ENCODE data around the gene PCDHA12.
"Not testable (repeated sequence)": the region's sequence is repeated elsewhere in the genome, so short reads cannot be mapped to it uniquely, and the experiment has no call there.

The PCDHA12 gene

DNA sequence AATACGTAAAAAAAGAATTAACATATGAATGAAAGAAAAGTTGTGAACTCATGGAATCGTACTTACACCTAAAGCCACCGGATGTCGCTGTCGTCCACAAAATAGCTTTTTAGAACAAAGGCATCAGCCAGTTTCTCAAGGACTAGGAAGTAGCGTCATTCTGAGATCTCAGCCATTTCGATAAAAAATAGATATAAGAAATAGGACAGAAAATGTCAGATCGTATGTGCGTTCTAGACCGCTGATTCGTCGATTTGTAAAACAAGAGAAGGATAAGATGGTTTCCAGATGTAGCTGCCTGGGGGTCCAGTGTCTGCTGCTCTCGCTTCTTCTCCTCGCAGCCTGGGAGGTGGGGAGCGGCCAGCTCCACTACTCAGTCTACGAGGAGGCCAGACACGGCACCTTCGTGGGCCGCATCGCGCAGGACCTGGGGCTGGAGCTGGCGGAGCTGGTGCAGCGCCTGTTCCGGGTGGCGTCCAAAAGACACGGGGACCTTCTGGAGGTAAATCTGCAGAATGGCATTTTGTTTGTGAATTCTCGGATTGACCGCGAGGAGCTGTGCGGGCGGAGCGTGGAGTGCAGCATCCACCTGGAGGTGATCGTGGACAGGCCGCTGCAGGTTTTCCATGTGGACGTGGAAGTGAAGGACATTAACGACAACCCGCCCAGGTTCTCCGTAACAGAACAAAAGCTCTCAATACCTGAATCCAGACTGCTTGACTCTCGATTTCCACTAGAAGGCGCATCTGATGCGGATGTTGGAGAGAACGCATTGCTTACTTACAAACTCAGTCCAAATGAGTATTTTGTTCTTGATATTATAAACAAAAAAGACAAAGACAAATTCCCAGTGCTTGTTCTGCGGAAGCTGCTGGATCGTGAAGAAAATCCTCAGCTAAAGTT, 19.1 kb upstream of the PCDHA12 start, which contains the start of gene PCDHA10:
TSS of gene PCDHA10 (plus strand) at position 126 of the 903 bp plus-strand sequence. CDS start at position 278, 152 bp downstream.
- intact Hi-C loops (cut with DNase I): no loop called here
- DNase-seq: peak in 9 of 42 donors; percentile 20 to 48 (median 38)

DNA sequence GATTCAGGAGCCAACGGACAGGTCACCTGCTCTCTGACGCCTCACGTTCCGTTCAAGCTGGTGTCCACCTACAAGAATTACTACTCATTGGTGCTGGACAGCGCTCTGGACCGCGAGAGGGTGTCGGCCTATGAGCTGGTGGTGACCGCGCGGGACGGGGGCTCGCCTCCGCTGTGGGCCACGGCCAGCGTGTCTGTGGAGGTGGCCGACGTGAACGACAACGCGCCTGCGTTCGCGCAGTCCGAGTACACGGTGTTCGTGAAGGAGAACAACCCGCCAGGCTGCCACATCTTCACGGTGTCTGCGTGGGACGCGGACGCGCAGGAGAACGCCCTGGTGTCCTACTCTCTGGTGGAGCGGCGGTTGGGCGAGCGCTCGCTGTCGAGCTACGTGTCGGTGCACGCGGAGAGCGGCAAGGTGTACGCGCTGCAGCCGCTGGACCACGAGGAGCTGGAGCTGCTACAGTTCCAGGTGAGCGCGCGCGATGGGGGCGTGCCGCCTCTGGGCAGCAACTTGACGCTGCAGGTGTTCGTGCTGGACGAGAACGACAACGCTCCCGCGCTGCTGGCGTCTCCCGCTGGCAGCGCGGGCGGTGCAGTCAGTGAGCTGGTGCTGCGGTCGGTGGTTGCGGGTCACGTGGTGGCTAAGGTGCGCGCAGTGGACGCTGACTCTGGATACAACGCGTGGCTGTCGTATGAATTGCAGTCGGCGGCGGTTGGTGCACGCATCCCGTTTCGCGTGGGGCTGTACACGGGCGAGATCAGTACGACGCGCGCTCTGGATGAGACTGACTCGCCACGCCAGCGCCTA, 17.7 kb upstream of the PCDHA12 start:
- intact Hi-C loops (cut with DNase I): no loop called here
- DNase-seq: no peak

DNA sequence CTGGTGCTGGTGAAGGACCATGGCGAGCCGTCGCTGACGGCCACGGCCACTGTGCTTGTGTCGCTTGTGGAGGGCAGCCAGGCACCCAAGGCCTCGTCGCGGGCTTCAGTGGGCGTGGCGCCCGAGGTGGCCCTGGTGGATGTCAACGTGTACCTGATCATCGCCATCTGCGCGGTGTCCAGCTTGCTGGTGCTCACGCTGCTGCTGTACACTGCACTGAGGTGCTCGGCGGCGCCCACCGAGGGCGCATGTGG, 17.2 kb upstream of the PCDHA12 start:
- intact Hi-C loops (cut with DNase I): no loop called here
- no peak for DNase-seq

DNA sequence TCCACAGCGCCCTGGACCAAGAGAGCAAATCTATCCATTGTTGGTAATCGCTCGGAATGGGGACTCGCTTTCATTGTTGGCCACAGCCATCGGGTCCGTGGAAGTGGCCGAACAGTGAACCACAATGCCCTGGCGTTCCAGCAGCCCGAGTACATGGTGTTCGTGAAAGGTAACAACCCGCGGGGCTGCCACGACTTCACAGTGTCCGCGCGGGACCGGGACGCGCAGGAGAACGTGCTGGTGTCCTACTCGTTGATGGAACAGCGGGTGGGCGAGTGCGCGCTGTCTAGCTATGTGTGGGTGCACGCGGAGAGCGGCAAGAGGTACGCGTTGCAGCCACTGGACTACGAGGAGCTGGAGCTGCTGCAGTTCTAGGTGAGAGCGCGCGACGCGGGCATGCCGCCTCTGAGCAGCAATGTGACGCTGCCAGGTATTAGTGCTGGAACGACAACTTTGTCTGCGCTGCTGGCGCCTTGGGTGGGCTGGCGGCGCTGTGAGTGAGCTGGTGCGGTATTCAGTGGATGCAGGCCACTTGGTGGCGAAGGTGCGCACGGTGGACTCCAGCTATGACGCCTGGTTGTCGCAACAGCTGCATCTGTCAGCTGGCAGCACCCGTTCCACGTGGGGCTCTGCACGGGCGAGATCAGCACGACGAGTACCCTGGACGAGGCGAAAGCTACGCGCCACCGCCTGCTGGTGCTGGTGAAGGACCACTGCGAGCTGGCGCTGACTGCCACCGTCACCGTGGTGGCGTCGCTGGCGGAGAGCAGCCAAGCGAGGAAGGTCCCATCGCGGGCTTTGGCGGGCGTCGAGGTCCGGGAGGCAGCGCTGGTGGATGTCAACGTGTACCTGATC, 12.4 kb upstream of the PCDHA12 start:
- DNase-seq: no peak

DNA sequence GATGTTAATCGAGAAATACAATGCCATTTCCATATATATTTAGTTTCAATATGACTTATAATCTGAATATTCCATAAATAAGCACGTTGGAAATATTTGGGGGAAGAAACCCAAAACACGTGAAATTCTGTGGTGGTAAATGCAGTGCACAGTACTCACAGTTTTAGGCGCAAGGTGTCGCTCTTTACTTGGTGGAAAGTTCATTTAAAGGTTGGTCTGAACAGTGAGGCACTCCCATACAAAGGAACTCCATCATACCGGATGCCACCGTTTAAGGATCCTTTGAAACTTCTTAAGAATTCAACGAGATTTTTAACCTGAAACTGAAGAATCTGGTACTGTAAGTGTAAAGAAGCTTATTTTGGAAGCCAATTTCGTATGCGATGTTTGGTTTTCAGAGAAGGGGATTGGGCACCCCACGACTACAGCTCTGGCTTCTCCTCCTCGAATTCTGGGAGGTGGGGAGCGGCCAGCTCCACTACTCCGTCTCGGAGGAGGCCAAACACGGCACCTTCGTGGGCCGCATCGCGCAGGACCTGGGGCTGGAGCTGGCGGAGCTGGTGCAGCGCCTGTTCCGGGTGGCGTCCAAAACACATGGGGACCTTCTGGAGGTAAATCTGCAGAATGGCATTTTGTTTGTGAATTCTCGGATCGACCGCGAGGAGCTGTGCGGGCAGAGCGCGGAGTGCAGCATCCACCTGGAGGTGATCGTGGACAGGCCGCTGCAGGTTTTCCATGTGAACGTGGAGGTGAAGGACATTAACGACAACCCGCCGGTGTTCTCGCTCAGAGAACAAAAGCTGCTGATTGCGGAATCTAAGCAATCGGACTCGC, 6.2 kb upstream of the PCDHA12 start, which contains the start of gene PCDHA11:
TSS of gene PCDHA11 (plus strand) at position 237 of the 834 bp plus-strand sequence. CDS start at position 384, 147 bp downstream.
- DNase-seq: peak in 20 of 42 donors; percentile 16 to 65 (median 36)
- intact Hi-C loops (cut with DNase I): loop anchor here (5.0 kb wide), 1 partner anchor 173 kb away; no protein-coding TSS in a partner anchor

More for the DNA sequence above, 12.4 kb upstream of the PCDHA12 start:
- intact Hi-C loops (cut with DNase I): no loop called here

DNA sequence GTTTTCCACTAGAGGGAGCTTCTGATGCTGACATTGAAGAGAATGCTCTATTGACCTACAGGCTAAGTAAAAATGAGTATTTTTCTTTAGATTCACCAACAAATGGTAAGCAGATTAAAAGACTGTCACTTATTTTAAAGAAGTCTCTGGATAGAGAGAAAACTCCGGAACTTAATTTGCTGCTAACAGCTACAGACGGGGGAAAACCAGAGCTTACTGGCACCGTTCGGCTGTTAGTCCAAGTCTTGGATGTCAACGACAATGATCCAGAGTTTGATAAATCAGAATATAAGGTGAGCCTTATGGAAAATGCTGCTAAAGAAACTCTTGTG, 5.6 kb upstream of the PCDHA12 start:
- DNase-seq: no peak
- intact Hi-C loops (cut with DNase I): loop anchor here (5.0 kb wide), 1 partner anchor 173 kb away; no protein-coding TSS in a partner anchor

DNA sequence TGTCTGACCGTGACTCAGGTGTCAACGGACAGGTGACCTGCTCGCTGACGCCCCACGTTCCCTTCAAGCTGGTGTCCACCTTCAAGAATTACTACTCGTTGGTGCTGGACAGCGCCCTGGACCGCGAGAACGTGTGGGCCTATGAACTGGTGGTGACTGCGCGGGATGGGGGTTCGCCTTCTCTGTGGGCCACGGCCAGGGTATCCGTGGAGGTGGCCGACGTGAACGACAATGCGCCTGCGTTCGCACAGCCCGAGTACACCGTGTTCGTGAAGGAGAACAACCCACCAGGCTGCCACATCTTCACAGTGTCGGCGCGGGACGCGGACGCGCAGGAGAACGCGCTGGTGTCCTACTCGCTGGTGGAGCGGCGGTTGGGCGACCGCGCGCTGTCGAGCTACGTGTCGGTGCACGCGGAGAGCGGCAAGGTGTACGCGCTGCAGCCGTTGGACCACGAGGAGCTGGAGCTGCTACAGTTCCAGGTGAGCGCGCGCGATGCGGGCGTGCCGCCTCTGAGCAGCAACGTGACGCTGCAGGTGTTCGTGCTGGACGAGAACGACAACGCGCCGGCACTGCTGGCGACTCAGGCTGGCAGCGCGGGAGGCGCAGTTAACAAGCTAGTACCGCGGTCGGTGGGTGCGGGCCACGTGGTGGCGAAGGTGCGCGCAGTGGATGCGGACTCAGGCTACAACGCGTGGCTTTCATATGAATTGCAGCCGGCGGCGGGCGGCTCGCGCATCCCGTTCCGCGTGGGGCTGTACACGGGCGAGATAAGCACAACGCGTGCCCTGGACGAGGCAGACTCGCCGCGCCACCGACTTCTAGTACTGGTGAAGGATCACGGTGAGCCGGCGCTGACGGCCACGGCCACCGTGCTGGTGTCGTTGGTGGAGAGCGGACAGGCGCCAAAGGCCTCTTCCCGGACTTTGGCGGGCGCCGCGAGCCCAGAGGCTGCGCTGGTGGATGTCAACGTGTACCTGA, 4.6 kb upstream of the PCDHA12 start:
- intact Hi-C loops (cut with DNase I): no loop called here
- DNase-seq: no peak

DNA sequence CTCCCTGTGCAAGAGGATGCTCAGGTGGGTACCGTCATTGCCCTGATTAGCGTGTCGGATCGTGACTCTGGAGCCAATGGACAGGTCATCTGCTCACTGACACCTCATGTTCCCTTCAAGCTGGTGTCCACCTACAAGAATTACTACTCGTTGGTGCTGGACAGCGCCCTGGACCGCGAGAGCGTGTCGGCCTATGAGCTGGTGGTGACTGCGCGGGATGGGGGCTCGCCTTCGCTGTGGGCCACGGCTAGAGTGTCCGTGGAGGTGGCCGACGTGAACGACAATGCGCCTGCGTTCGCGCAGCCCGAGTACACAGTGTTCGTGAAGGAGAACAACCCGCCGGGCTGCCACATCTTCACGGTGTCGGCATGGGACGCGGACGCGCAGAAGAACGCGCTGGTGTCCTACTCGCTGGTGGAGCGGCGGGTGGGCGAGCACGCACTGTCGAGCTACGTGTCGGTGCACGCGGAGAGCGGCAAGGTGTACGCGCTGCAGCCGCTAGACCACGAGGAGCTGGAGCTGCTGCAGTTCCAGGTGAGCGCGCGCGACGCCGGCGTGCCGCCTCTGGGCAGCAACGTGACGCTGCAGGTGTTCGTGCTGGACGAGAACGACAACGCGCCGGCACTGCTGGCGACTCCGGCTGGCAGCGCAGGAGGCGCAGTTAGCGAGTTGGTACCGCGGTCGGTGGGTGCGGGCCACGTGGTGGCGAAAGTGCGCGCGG, 1.6 kb downstream of the PCDHA12 start:
- DNase-seq; intact Hi-C loops (cut with DNase I): not testable (repeated sequence)

DNA sequence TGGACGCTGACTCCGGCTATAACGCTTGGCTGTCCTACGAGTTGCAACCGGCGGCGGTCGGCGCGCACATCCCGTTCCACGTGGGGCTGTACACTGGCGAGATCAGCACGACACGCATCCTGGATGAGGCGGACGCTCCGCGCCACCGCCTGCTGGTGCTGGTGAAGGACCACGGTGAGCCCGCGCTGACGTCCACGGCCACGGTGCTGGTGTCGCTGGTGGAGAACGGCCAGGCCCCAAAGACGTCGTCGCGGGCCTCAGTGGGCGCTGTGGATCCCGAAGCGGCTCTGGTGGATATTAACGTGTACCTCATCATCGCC, 2.1 kb downstream of the PCDHA12 start:
- intact Hi-C loops (cut with DNase I): no loop called here
- no peak for DNase-seq

DNA sequence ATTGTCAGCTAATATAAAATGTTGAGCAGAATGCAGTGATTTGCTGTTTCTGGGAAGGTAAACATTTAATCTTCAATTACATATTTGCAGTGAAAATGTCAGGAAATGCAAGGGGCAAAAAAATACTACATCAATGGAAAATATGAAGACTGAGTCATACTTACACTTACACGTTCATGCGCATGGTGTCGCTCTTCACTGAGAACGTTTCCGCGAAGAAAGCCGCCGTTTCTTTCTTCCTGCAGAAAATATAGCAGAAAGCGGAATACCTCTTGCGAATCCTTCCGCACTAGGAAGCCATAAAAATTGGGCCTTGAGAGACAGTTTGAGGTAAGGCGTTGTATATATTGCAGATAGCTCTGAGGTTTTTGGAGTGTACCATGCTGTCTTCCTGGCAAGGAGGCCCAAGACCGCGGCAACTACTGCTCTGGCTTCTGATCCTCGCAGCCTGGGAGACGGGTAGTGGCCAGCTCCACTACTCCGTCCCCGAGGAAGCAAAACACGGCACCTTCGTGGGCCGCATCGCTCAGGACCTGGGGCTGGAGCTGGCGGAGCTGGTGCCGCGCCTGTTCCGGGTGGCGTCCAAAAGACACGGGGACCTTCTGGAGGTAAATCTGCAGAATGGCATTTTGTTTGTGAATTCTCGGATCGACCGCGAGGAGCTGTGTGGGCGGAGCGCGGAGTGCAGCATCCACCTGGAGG, 6.9 kb downstream of the PCDHA12 start, which contains the start of gene PCDHA13:
TSS of gene PCDHA13 (plus strand) at position 236 of the 702 bp plus-strand sequence. CDS start at position 381, 145 bp downstream.
- peak in 6 of 42 donors; percentile 29 to 70 (median 44) for DNase-seq
- intact Hi-C loops (cut with DNase I): loop anchor here (5.0 kb wide), 1 partner anchor 160 kb away; no protein-coding TSS in a partner anchor

DNA sequence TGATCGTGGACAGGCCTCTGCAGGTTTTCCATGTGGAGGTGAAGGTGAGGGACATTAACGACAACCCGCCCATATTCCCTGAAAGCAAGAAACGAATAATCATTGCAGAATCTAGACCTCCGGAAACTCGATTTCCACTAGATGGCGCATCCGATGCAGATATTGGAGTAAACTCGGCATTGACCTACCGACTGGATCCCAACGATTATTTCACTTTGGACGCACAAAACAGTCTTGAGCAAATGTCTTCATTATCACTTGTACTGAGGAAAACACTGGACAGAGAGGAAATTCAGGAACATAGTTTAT, 7.4 kb downstream of the PCDHA12 start:
- intact Hi-C loops (cut with DNase I): loop anchor here (5.0 kb wide), 1 partner anchor 160 kb away; no protein-coding TSS in a partner anchor
- DNase-seq: peak in 16 of 42 donors; percentile 4 to 79 (median 31)

DNA sequence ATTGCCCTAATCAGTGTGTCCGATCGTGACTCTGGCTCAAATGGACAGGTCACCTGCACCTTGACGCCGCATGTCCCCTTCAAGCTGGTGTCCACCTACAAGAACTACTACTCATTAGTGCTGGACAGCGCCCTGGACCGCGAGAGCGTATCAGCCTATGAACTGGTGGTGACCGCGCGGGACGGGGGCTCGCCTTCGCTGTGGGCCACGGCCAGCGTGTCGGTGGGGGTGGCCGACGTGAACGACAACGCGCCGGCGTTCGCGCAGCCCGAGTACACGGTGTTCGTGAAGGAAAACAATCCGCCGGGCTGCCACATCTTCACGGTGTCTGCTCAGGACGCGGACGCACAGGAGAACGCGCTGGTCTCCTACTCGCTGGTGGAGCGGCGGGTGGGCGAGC, 8.3 kb downstream of the PCDHA12 start:
- intact Hi-C loops (cut with DNase I): loop anchor here (5.0 kb wide), 1 partner anchor 159 kb away; no protein-coding TSS in a partner anchor
- DNase-seq: no peak

DNA sequence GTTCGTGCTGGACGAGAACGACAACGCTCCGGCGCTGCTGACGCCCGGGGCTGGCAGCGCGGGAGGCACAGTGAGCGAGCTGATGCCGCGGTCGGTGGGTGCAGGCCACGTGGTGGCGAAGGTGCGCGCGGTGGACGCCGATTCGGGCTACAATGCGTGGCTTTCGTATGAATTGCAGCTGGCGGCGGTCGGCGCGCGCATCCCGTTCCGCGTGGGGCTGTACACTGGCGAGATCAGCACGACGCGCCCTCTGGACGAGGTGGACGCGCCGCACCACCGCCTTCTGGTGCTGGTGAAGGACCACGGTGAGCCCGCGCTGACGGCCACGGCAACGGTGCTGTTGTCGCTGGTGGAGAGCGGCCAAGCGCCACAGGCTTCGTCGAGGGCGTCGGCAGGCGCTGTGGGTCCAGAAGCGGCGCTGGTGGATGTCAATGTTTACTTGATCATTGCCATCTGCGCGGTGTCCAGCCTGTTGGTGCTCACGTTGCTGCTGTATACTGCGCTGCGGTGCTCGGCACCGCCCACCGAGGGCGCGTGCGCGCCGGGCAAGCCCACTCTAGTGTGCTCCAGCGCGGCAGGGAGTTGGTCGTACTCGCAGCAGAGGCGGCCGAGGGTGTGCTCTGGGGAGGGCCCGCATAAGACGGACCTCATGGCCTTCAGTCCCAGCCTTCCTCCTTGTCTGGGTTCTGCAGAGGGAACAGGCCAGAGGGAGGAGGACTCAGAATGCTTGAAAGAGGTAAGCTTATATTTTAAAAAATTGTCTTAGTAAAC, 9.0 kb downstream of the PCDHA12 start:
- DNase-seq: no peak
- intact Hi-C loops (cut with DNase I): loop anchor here (5.0 kb wide), 1 partner anchor 158 kb away; no protein-coding TSS in a partner anchor

DNA sequence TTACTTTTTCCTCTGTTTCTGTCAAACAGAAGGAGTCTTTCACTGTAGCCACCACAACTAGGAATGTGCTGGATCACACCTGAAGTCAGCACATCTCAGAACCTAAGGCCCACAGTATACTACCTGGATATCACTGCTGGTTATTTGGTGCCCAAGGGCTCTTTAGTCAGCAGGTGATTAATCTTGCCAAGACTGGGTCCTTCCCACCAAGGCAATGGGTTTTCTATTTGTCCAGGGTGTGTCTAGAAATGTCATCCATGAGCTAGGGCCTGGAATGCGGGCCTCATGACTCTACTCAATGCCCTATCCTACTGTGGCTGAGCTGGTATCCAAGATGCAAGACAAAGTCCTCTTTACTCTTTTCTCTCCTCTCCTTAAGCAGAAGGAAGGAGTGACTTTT, 41.2 kb downstream of the PCDHA12 start:
- intact Hi-C loops (cut with DNase I): no loop called here
- DNase-seq: no peak

DNA sequence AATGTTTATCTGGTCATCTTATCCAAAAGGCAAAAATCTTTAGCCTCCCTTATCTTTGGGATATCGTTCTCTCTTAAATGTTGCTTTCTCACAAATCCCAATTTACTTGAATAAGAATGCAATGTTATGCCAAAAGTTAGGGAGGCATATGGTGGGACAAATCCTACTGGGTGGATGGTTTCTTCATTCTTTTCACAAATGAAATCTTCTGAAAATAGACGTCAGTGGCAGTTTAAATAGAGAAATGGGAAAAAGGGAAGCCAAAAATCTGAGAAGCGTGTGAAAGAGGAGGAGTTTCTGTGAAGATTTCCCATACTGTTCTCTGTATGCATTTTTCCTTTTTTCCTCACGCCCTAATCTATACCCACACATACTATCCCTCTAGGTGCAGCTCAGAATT, 48.5 kb downstream of the PCDHA12 start:
- DNase-seq: no peak
- intact Hi-C loops (cut with DNase I): no loop called here
